ENCODE results near the gene SRMS. TPM values are rescaled to one million over a fixed set of nuclear protein-coding genes. Genes with fewer than 3 reads are reported as not detected.
A peak's percentile ranks its signal among the peaks of the same experiment; 100 is the strongest.

SRMS gene
- total RNA-seq, 1 experiment from 2014 or later, result 0.79 TPM

DNA sequence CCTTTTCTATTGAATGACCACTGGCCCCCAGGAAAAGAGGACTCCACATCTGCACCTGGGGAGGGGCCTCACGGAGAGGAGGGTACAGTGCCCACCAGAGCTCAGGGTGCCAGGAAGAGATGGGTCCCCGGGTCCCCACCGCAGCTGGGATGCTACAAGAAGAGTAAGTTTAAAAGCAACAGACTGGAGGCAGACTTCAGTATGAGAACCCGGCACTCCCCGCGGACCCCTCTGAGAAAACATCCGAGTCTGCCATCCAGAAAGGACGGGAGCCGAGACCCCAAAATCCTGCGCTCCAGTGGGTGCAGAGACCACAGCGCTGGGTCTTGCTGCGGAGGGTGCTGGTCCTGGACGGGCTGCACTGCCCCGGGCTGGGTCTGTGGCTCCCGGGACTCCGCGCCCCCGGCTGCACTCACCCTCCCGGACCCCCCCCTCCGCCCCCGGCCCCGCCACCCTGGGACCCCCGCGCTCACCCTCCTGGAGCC is 26.1 kb upstream of the SRMS start:
- peak overlapping the region; percentile 48 for H3K9ac ChIP-seq (ENCODE audit: extremely low read depth, insufficient read length, low read length)
- no peaks in the 10 kb centered on the region for H3K27me3 ChIP-seq (ENCODE audit: insufficient read depth, low read length)
- H2BK20ac ChIP-seq (ENCODE audit: low read depth, low read length, poor library complexity, severe bottlenecking), result no peak overlapping the region
- no peak overlapping the region for H2BK15ac ChIP-seq (ENCODE audit: low read depth, low read length)
- Mint-ChIP-seq H3K4me1 (peaks cover 4 to 10% of the 10 kb centered on the region in 2 experiments; a peak in 3 of 4 replicates), H3K27me3 (ENCODE audit: low read depth) (no peaks in the 10 kb centered on the region; the same call in 1 of the 2 replicates), H3K27ac (no peak overlapping the region), H3K36me3 (ENCODE audit: insufficient read depth in 1 of 3, low read depth in 3 of 3) (no peaks in the 10 kb centered on the region), H3K4me3 (peak overlapping the region; percentile 73 to 87), H3K9me3 (no peaks in the 10 kb centered on the region)
- peak overlapping the region; percentile 71; the same call in 1 of the 2 replicates for H3K14ac ChIP-seq (ENCODE audit: insufficient read depth, low read length)
- WGBS (ENCODE audit: extremely low coverage, insufficient read length, low lambda C conversion rate), result no CpG with 5 or more reads among the region's 24 CpGs
- H3K4me1 ChIP-seq (ENCODE audit: insufficient read depth, low read length), result no peaks in the 10 kb centered on the region
- H3K23ac ChIP-seq (ENCODE audit: insufficient read length, low read depth, low read length), result no peak overlapping the region
- no peak for DNase-seq
- no peak overlapping the region for H2BK12ac ChIP-seq (ENCODE audit: insufficient read length, low read depth, low read length)
- H3K56ac ChIP-seq (ENCODE audit: insufficient read length, low read depth, low read length), result no peak overlapping the region
- peaks cover 4% of the 10 kb centered on the region for H3K23me2 ChIP-seq (ENCODE audit: insufficient read length, low read depth, low read length, poor library complexity, severe bottlenecking)
- TF ChIP-seq, protein P1, sequence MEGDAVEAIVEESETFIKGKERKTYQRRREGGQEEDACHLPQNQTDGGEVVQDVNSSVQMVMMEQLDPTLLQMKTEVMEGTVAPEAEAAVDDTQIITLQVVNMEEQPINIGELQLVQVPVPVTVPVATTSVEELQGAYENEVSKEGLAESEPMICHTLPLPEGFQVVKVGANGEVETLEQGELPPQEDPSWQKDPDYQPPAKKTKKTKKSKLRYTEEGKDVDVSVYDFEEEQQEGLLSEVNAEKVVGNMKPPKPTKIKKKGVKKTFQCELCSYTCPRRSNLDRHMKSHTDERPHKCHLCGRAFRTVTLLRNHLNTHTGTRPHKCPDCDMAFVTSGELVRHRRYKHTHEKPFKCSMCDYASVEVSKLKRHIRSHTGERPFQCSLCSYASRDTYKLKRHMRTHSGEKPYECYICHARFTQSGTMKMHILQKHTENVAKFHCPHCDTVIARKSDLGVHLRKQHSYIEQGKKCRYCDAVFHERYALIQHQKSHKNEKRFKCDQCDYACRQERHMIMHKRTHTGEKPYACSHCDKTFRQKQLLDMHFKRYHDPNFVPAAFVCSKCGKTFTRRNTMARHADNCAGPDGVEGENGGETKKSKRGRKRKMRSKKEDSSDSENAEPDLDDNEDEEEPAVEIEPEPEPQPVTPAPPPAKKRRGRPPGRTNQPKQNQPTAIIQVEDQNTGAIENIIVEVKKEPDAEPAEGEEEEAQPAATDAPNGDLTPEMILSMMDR (conservative IDR thresholded peaks at IDR 0.05), result no peak
- H4K91ac ChIP-seq (ENCODE audit: insufficient read length, low read depth, low read length), result no peak overlapping the region
- no peaks in the 10 kb centered on the region for H4K20me1 ChIP-seq (ENCODE audit: control insufficient read depth, insufficient read depth, insufficient read length)
- H3K9me3 ChIP-seq (ENCODE audit: control insufficient read depth, low read depth, low read length), result no peaks in the 10 kb centered on the region
- no peak overlapping the region for H4K5ac ChIP-seq (ENCODE audit: insufficient read length, low read depth, low read length)
- no peak overlapping the region for H4K8ac ChIP-seq (replicated peaks; ENCODE audit: insufficient read length, low read depth, low read length)
- no peak overlapping the region for H2BK120ac ChIP-seq (ENCODE audit: low read depth, low read length, poor library complexity, severe bottlenecking)
- no peak overlapping the region for H3K27ac ChIP-seq (ENCODE audit: insufficient read length, low read depth, low read length)
- H3T11ph ChIP-seq (ENCODE audit: low read length), result no peak overlapping the region
- H3K18ac ChIP-seq (ENCODE audit: insufficient read length, low read depth, low read length), result no peak overlapping the region
- H2AK5ac ChIP-seq (ENCODE audit: insufficient read length, low read length), result no peak overlapping the region
- no peak overlapping the region for H3K4ac ChIP-seq (ENCODE audit: low read depth, low read length)
- no peaks in the 10 kb centered on the region for H3K79me1 ChIP-seq (ENCODE audit: insufficient read depth, low read depth, low read length, poor library complexity, severe bottlenecking)
- no peaks in the 10 kb centered on the region for H3K79me2 ChIP-seq (ENCODE audit: insufficient read depth, low read length)
- no peak overlapping the region for H2AFZ ChIP-seq (ENCODE audit: low read length)
- H2BK5ac ChIP-seq (ENCODE audit: insufficient read length, low read length), result no peak overlapping the region
- peak overlapping the region; percentile 72 for H3K4me2 ChIP-seq (ENCODE audit: insufficient read depth, insufficient read length, low read length)

Data from H9 (cell line).